GM12878 (cell line): Measurements from ENCODE around the gene DNASE1L1. TPM values are rescaled to one million over a fixed set of nuclear protein-coding genes. Genes with fewer than 3 reads are reported as not detected.
A peak's percentile ranks its signal among the peaks of the same experiment; 100 is the strongest.

Experiments used
- BCL3 ChIP-seq: IDR thresholded peaks from 2 replicates; pipeline ENCODE4 v1.6.1; 2011; ENCODE audit warnings: borderline replicate concordance, low read depth, mild to moderate bottlenecking, moderate library complexity, low read length; ENCODE audit not compliant: insufficient read depth, poor library complexity, severe bottlenecking
- DPF2 ChIP-seq: fragments of 450-650 bp; IDR thresholded peaks from 2 replicates; pipeline ENCODE4 v1.6.1; 2017; ENCODE audit warnings: mild to moderate bottlenecking
- EED ChIP-seq: sonication (generic); IDR thresholded peaks from 2 replicates; pipeline ENCODE4 v1.6.1; 2016; ENCODE audit warnings: antibody characterized with exemption, low read depth
- ETV6 ChIP-seq, 2 experiments: fragments of 450-650 bp in 1 of 2; IDR thresholded peaks in 1 of 2; conservative IDR thresholded peaks in 1 of 2; 2 replicates each; pipeline ENCODE4 v1.6.1; 2014; ENCODE audit warnings: antibody characterized with exemption in 1 of 2, borderline replicate concordance in 1 of 2, low read depth in 1 of 2, mild to moderate bottlenecking in 1 of 2, moderate library complexity in 1 of 2
- GABPA ChIP-seq: IDR thresholded peaks from 2 replicates; pipeline ENCODE4 v1.6.1; 2014; ENCODE audit warnings: antibody characterized with exemption, low read depth, mild to moderate bottlenecking, inconsistent platforms
- HCFC1 ChIP-seq: fragments of 150-350 bp; IDR thresholded peaks from 2 replicates; pipeline ENCODE4 v1.6.1; 2014; ENCODE audit warnings: low read length
- HDGF ChIP-seq: fragments of 450-650 bp; IDR thresholded peaks from 2 replicates; pipeline ENCODE4 v1.6.1; 2016; ENCODE audit warnings: antibody characterized with exemption
- IKZF1 ChIP-seq: fragments of 450-650 bp; conservative IDR thresholded peaks from 2 replicates; pipeline ENCODE4 v1.6.1; 2017; ENCODE audit warnings: antibody characterized with exemption, mild to moderate bottlenecking
- MTA3 ChIP-seq: IDR thresholded peaks from 2 replicates; pipeline ENCODE4 v1.6.1; 2012; ENCODE audit warnings: low read length, inconsistent platforms, borderline replicate concordance
- NR2C1 ChIP-seq: fragments of 450-650 bp; IDR thresholded peaks from 2 replicates; pipeline ENCODE4 v1.6.1; 2017; ENCODE audit warnings: antibody characterized with exemption, mild to moderate bottlenecking, moderate library complexity
- NR2C2 ChIP-seq: IDR thresholded peaks from 2 replicates; pipeline ENCODE4 v1.6.1; 2011; ENCODE audit warnings: borderline replicate concordance, low read depth; ENCODE audit not compliant: control insufficient read depth, insufficient read length
- POLR2AphosphoS5 ChIP-seq: IDR thresholded peaks from 2 replicates; pipeline ENCODE4 v1.6.1; 2011; ENCODE audit warnings: mild to moderate bottlenecking, low read length, inconsistent platforms
- RB1 ChIP-seq: fragments of 450-650 bp; formaldehyde crosslinking; IDR thresholded peaks from 2 replicates; pipeline ENCODE4 v1.6.1; 2017; ENCODE audit warnings: mild to moderate bottlenecking, borderline replicate concordance
- RCOR1 ChIP-seq: conservative IDR thresholded peaks from 2 replicates; pipeline ENCODE4 v1.6.1; 2012; ENCODE audit warnings: low read depth, low read length, improper control_type of control experiment
- SP1 ChIP-seq: IDR thresholded peaks from one replicate; pipeline ENCODE4 v1.6.1; 2011; ENCODE audit warnings: low read depth, low read length
- SRF ChIP-seq, 2 experiments: IDR thresholded peaks; 2 replicates each; pipeline ENCODE4 v1.6.1; 2011; ENCODE audit warnings: low read depth in 2 of 2, low read length in 2 of 2, mild to moderate bottlenecking in 1 of 2, moderate library complexity in 1 of 2
- TCF3 ChIP-seq: IDR thresholded peaks from 2 replicates; pipeline ENCODE4 v1.6.1; 2012; ENCODE audit warnings: low read depth, mild to moderate bottlenecking, low read length, borderline replicate concordance; ENCODE audit not compliant: insufficient read depth
- USF2 ChIP-seq: IDR thresholded peaks from 2 replicates; pipeline ENCODE4 v1.6.1; 2011; ENCODE audit warnings: low read depth, low read length, improper control_type of control experiment, borderline replicate concordance
- ZNF24 ChIP-seq: fragments of 450-650 bp; IDR thresholded peaks from 2 replicates; pipeline ENCODE4 v1.6.1; 2017; ENCODE audit warnings: antibody characterized with exemption, mild to moderate bottlenecking
- ZZZ3 ChIP-seq: IDR thresholded peaks from 2 replicates; pipeline ENCODE4 v1.6.1; 2011; ENCODE audit warnings: low read depth; ENCODE audit not compliant: control insufficient read depth, insufficient read length
- polyA plus RNA-seq, 11 experiments: library from polyadenylated mRNA; depleted of rRNA in 4 of 11; unstranded in 6 of 11; stranded (reverse) in 5 of 11; fragments of >200 nt; fragmentation: Nextera tagmentation in 4 of 11; fragmentation: Illumina TruSeq in 1 of 11; extraction: Ambion mirVana in 4 of 11; extraction: Trizol in 1 of 11; gene quantifications; 1 replicate in 1 of 11; 2 replicates in 10 of 11; pipeline versions ENCODE4 v1.2.1 to v1.2.3, GENCODE V29; 2011 to 2016; ENCODE audit warnings: inconsistent platforms in 2 of 11, missing spikeins in 2 of 11, low read depth in 1 of 11
- total RNA-seq, 4 experiments: library from RNA; depleted of rRNA in 3 of 4; stranded (reverse); fragments of >200 nt in 3 of 4; fragmentation: Illumina TruSeq in 1 of 4; extraction: Trizol in 1 of 4; gene quantifications; 2 replicates each; pipeline versions ENCODE4 v1.2.1 to v1.2.3, GENCODE V29; 2013 to 2021
- TF ChIP-seq, protein P1 (sequence below), 3 experiments: IDR thresholded peaks in 2 of 3; conservative IDR thresholded peaks in 1 of 3; 2 replicates each; pipeline ENCODE4 v1.5.1; 2011; ENCODE audit warnings: low read depth in 3 of 3, low read length in 3 of 3, mild to moderate bottlenecking in 3 of 3, control low read depth in 2 of 3, moderate library complexity in 2 of 3, inconsistent platforms in 1 of 3, mixed read lengths in 1 of 3; ENCODE audit not compliant: control insufficient read depth in 2 of 3, insufficient read depth in 1 of 3; ENCODE audit errors: extremely low read depth in 1 of 3
- TF ChIP-seq, protein P2 (sequence below): IDR thresholded peaks from 2 replicates; pipeline ENCODE4 v1.6.1; 2012; ENCODE audit warnings: low read depth, low read length, improper control_type of control experiment
- TF ChIP-seq, protein P3 (sequence below): fragments of 450-650 bp; IDR thresholded peaks from 2 replicates; pipeline ENCODE4 v1.6.1; 2016; ENCODE audit warnings: mild to moderate bottlenecking

Gene DNASE1L1
- total and polyA plus RNA-seq, 10 of the 15 experiments (the other 5 are each of a cell fraction or from before 2014, with no cell fraction given), result 0.60 to 22.7 (median 6.8) TPM

DNA sequence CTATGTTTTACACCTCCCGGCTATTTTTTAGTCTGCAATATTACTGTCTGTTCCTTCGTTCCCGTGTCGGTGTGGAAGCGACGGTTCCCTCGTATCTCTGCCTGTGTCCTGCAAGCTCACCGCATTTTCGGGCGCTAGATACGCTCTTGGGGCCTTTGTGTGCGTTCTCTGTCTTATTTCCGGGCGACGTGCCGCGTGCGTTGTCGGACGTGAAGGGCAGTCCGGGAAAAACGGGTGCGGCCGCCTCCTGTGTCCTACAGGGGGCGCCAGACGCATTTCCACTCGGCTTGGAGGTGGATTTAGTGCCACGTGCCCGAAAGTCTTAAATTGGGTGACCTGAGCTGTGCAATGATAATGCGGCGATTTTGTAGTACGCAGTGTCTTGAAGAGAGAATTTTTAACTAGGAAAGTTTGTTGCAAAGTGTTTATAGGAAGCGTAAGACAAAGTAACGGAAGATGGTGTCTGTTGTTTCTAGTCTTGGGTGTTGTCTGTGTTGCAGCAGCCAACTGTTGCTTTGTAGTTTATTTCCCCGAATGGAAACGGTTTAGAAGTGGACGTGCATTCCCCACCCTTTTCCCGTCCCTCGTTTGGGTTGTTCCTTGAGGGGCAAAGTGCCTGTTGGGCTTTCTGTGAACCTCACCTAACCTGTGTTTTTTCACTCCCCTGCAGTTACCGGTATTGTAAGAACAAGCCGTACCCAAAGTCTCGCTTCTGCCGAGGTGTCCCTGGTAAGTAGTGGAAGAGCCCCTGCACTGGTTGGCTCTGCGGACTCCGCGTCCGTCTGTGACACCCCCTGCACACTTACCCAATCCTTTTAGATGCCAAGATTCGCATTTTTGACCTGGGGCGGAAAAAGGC is 10.2 kb downstream of the DNASE1L1 start (continued):
- TF ChIP-seq USF2 (peak; percentile 37), GABPA (no peak), HDGF (no peak), EED (no peak), IKZF1 (no peak), NR2C1 (no peak), NR2C2 (no peak), HCFC1 (no peak), RB1 (no peak), ZZZ3 (no peak), DPF2 (no peak; the same call in 1 of the 2 replicates), ETV6 (conservative IDR thresholded peaks at IDR 0.05 in 1 of 2, IDR thresholded peaks at IDR 0.05 in 1 of 2; ENCODE audit: borderline replicate concordance in 1 of 2, low read depth in 1 of 2) (no peak), MTA3 (no peak), BCL3 (no peak), POLR2AphosphoS5 (peak; percentile 9; the same call in 1 of the 2 replicates), ZNF24 (no peak), RCOR1 (no peak), TCF3 (no peak), SP1 (no peak), SRF (IDR thresholded peaks at IDR 0.05; ENCODE audit: low read depth in 2 of 2, low read length in 2 of 2) (no peak)
- TF ChIP-seq, protein P1, sequence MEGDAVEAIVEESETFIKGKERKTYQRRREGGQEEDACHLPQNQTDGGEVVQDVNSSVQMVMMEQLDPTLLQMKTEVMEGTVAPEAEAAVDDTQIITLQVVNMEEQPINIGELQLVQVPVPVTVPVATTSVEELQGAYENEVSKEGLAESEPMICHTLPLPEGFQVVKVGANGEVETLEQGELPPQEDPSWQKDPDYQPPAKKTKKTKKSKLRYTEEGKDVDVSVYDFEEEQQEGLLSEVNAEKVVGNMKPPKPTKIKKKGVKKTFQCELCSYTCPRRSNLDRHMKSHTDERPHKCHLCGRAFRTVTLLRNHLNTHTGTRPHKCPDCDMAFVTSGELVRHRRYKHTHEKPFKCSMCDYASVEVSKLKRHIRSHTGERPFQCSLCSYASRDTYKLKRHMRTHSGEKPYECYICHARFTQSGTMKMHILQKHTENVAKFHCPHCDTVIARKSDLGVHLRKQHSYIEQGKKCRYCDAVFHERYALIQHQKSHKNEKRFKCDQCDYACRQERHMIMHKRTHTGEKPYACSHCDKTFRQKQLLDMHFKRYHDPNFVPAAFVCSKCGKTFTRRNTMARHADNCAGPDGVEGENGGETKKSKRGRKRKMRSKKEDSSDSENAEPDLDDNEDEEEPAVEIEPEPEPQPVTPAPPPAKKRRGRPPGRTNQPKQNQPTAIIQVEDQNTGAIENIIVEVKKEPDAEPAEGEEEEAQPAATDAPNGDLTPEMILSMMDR (IDR thresholded peaks at IDR 0.05 in 2 of 3, conservative IDR thresholded peaks at IDR 0.05 in 1 of 3; ENCODE audit: control insufficient read depth in 2 of 3, extremely low read depth in 1 of 3, insufficient read depth in 1 of 3, low read depth in 3 of 3, low read length in 3 of 3), result peak; percentile 71 to 78 (median 73)
- TF ChIP-seq, protein P2, sequence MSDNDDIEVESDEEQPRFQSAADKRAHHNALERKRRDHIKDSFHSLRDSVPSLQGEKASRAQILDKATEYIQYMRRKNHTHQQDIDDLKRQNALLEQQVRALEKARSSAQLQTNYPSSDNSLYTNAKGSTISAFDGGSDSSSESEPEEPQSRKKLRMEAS, result peak; percentile 70; the same call in 1 of the 2 replicates
- TF ChIP-seq, protein P3, sequence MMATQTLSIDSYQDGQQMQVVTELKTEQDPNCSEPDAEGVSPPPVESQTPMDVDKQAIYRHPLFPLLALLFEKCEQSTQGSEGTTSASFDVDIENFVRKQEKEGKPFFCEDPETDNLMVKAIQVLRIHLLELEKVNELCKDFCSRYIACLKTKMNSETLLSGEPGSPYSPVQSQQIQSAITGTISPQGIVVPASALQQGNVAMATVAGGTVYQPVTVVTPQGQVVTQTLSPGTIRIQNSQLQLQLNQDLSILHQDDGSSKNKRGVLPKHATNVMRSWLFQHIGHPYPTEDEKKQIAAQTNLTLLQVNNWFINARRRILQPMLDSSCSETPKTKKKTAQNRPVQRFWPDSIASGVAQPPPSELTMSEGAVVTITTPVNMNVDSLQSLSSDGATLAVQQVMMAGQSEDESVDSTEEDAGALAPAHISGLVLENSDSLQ, result no peak
